Mammary epithelial cell (primary cell): ENCODE measurements around the gene PSENEN.

ENCODE experiments used
- CTCF ChIP-seq, 2 donors: IDR thresholded peaks in 1 of 2; conservative IDR thresholded peaks in 1 of 2; 2 replicates each; pipeline ENCODE4 v1.5.1; 2011 to 2012; ENCODE audit warnings: inconsistent platforms in 2 of 2, low read length in 2 of 2, mild to moderate bottlenecking in 2 of 2, control low read depth in 1 of 2, low read depth in 1 of 2; ENCODE audit not compliant: insufficient read depth in 1 of 2; ENCODE audit errors: extremely low read depth in 1 of 2
- EZH2 ChIP-seq: IDR thresholded peaks from 2 replicates; pipeline ENCODE4 v1.6.1; 2012; ENCODE audit warnings: low read length, inconsistent platforms, borderline replicate concordance

- no peak for TF ChIP-seq EZH2
- TF ChIP-seq CTCF (conservative IDR thresholded peaks at IDR 0.05 in 1 of 2, IDR thresholded peaks at IDR 0.05 in 1 of 2; ENCODE audit: extremely low read depth in 1 of 2, insufficient read depth in 1 of 2, low read depth in 1 of 2, low read length in 2 of 2), result no peak
These were observed 44.8 kb downstream of the PSENEN start for GRCh38 chr19:35789978-35790944.
